ENCODE results near the gene ZNF853. TPM values are rescaled to one million over a fixed set of nuclear protein-coding genes. Genes with fewer than 3 reads are reported as not detected.

ZNF853 gene
- total and polyA plus RNA-seq, 2 of the 8 experiments (the other 6 are each of a cell fraction or from before 2014, with no cell fraction given): 4.3 to 5.7 TPM

DNA sequence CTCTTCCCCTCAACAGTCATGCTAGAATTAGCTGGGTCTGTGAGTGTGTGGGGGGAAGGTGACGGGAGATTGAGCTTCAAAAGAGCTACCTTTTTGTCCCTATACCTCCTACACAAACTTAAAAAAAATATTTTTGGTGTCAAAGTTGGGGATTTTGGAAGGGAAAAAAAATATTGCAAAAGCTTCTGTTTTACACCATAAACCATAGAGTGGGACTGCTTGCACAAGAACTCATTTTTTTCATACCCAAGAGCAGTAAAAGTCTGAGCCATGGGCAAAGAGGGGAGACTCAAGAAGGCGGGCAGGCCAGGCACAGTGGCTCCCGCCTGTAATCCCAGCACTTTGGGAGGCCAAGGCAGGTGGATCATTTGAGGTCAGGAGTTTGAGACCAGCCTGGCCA, 47.5 kb upstream of the ZNF853 start:
- no peak for DNase-seq (ENCODE audit: low read depth in 1 of 2, low spot score in 2 of 2)
- H3K23me2 ChIP-seq (ENCODE audit: low read depth, low read length): no peaks in the 10 kb centered on the region
- no peak overlapping the region for H3K4me3 ChIP-seq (ENCODE audit: extremely low read depth in 1 of 4, insufficient read depth in 2 of 4, low read depth in 3 of 4, low read length in 4 of 4)
- H2BK20ac ChIP-seq (ENCODE audit: low read length): no peak overlapping the region
- H2AFZ ChIP-seq (ENCODE audit: low read length): no peak overlapping the region
- H2AK5ac ChIP-seq (ENCODE audit: low read depth, low read length): no peak overlapping the region
- H4K20me1 ChIP-seq (replicated peaks in 1 of 2; ENCODE audit: control insufficient read depth in 1 of 2, insufficient read depth in 2 of 2, low read length in 2 of 2): no peaks in the 10 kb centered on the region
- H3K27me3 ChIP-seq (replicated peaks in 1 of 4; ENCODE audit: control insufficient read depth in 3 of 4, extremely low read depth in 1 of 4, insufficient read depth in 3 of 4, low read length in 3 of 4): no peaks in the 10 kb centered on the region; a peak in 1 of 7 replicates
- no peaks in the 10 kb centered on the region for H3K4me1 ChIP-seq (replicated peaks in 1 of 4; ENCODE audit: control insufficient read depth in 3 of 4, insufficient read depth in 4 of 4, low read length in 3 of 4)
- CTCF ChIA-PET (ENCODE audit: partially characterized antibody): interaction anchor here (0.8 to 2.3 kb wide), 4 partner anchors 8 to 32 kb away, joined by 3 to 8 read pairs (median 4); no protein-coding TSS in a partner anchor
- no peaks in the 10 kb centered on the region for H3K9me3 ChIP-seq (ENCODE audit: insufficient read depth in 2 of 2, low read depth in 1 of 2, low read length in 1 of 2)
- H4K8ac ChIP-seq (ENCODE audit: extremely low read depth, insufficient read depth, low read length): no peak overlapping the region
- H4K91ac ChIP-seq (replicated peaks; ENCODE audit: insufficient read length, low read length): no peak overlapping the region
- no peak overlapping the region for H3K27ac ChIP-seq (ENCODE audit: low read depth, low read length)
- H3K79me2 ChIP-seq (ENCODE audit: control insufficient read depth in 1 of 2, insufficient read depth in 2 of 2, low read length in 2 of 2): no peaks in the 10 kb centered on the region
- H4K5ac ChIP-seq (ENCODE audit: insufficient read length, low read depth, low read length): no peak overlapping the region
- H3K79me1 ChIP-seq (ENCODE audit: low read depth, low read length): no peaks in the 10 kb centered on the region
- no peak overlapping the region for H3K14ac ChIP-seq (ENCODE audit: insufficient read length)
- no peak overlapping the region for H3K4ac ChIP-seq (replicated peaks; ENCODE audit: insufficient read length, low read depth, low read length)
- no peak for FAIRE-seq
- H3K56ac ChIP-seq (replicated peaks; ENCODE audit: insufficient read length, low read depth, low read length): no peak overlapping the region
- H3K23ac ChIP-seq (ENCODE audit: insufficient read length): no peak overlapping the region
- no peak overlapping the region for H3K18ac ChIP-seq (ENCODE audit: extremely low read depth, low read length)
- H2BK120ac ChIP-seq (replicated peaks; ENCODE audit: low read depth, low read length): no peak overlapping the region
- no peak overlapping the region for H2BK5ac ChIP-seq (ENCODE audit: low read depth, low read length)
- H3K9ac ChIP-seq (replicated peaks in 1 of 4; ENCODE audit: extremely low read depth in 1 of 4, low read depth in 3 of 4, low read length in 3 of 4): no peak overlapping the region
- H3K4me2 ChIP-seq (ENCODE audit: insufficient read depth in 1 of 2, low read depth in 2 of 2, low read length in 2 of 2): no peak overlapping the region
- no peaks in the 10 kb centered on the region for H3K36me3 ChIP-seq (ENCODE audit: control insufficient read depth in 2 of 4, insufficient read depth in 4 of 4, low read length in 3 of 4)
- H2BK15ac ChIP-seq (ENCODE audit: low read length): no peak overlapping the region
- POLR2A ChIA-PET (ENCODE audit: partially characterized antibody): interaction anchor here (1.0 kb wide), 1 partner anchor 10 kb away, joined by 3 read pairs; no protein-coding TSS in a partner anchor
- H2BK12ac ChIP-seq (ENCODE audit: low read depth, low read length): no peak overlapping the region
- 88% methylated on average over 3 of the region's 3 CpGs; no CpG with 5 or more reads in 1 of the 2 experiments for WGBS, 2 experiments (ENCODE audit: extremely low coverage in 1 of 2, insufficient coverage in 1 of 2, insufficient read length in 1 of 2, insufficient replicate concordance in 2 of 2, low coverage in 1 of 2, low lambda C conversion rate in 2 of 2, missing lambda C conversion rate in 1 of 2)
- TF ChIP-seq BCL11A (IDR thresholded peaks at IDR 0.05; ENCODE audit: low read depth in 2 of 2, low read length in 2 of 2): no peak
- TF ChIP-seq CBX8 (IDR thresholded peaks at IDR 0.05; ENCODE audit: borderline replicate concordance, low read depth, low read length): no peak
- no peak for TF ChIP-seq SIX5 (IDR thresholded peaks at IDR 0.05; ENCODE audit: low read depth, low read length)
- TF ChIP-seq TAF1 (IDR thresholded peaks at IDR 0.05; ENCODE audit: low read depth, low read length): no peak
- no peak for TF ChIP-seq RAD21 (IDR thresholded peaks at IDR 0.05 in 1 of 2, conservative IDR thresholded peaks at IDR 0.05 in 1 of 2; ENCODE audit: low read depth in 2 of 2, low read length in 2 of 2)
- TF ChIP-seq EZH2 (IDR thresholded peaks at IDR 0.05; ENCODE audit: low read depth, low read length, severe bottlenecking): no peak
- no peak for TF ChIP-seq CREB1 (IDR thresholded peaks at IDR 0.05)
- no peak for TF ChIP-seq POLR2A (IDR thresholded peaks at IDR 0.05; ENCODE audit: control extremely low read depth in 1 of 2, low read depth in 2 of 2, low read length in 2 of 2)
- TF ChIP-seq, protein P1, sequence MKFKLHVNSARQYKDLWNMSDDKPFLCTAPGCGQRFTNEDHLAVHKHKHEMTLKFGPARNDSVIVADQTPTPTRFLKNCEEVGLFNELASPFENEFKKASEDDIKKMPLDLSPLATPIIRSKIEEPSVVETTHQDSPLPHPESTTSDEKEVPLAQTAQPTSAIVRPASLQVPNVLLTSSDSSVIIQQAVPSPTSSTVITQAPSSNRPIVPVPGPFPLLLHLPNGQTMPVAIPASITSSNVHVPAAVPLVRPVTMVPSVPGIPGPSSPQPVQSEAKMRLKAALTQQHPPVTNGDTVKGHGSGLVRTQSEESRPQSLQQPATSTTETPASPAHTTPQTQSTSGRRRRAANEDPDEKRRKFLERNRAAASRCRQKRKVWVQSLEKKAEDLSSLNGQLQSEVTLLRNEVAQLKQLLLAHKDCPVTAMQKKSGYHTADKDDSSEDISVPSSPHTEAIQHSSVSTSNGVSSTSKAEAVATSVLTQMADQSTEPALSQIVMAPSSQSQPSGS (IDR thresholded peaks at IDR 0.05; ENCODE audit: low read length): no peak
- TF ChIP-seq RNF2 (IDR thresholded peaks at IDR 0.05; ENCODE audit: borderline replicate concordance, low read depth, low read length, missing control alignments, poor library complexity, severe bottlenecking): no peak
- TF ChIP-seq SIRT6 (IDR thresholded peaks at IDR 0.05; ENCODE audit: low read length): no peak
- no peak for TF ChIP-seq CEBPB (IDR thresholded peaks at IDR 0.05; ENCODE audit: low read depth, low read length)
- no peak for TF ChIP-seq TEAD4 (IDR thresholded peaks at IDR 0.05; ENCODE audit: low read depth, low read length)
